NCI-H187 treated with DMSO at 0.1 percent for 48 hours (cell line): ENCODE measurements around the gene ETFBKMT.
"Not testable (repeated sequence)": the region's sequence is repeated elsewhere in the genome, so short reads cannot be mapped to it uniquely, and the experiment has no call there.

Experiments used
- DNase-seq: peaks from one replicate; lab custom pipeline; 2025; lab: John Stamatoyannopoulos, UW

ETFBKMT gene

GRCh38 chr12:31718542-31719198 is 59.2 kb downstream of the ETFBKMT start:
- not testable (repeated sequence) for DNase-seq

GRCh38 chr12:31722580-31722979 is 63.1 kb downstream of the ETFBKMT start:
- no peak for DNase-seq
